Measurements from ENCODE around the gene PTEN. TPM values are rescaled to one million over a fixed set of nuclear protein-coding genes. Genes with fewer than 3 reads are reported as not detected.

Gene PTEN
- total RNA-seq, 1 donor from 2014 or later: 72.7 TPM

- no peak for TF ChIP-seq CTCF (IDR thresholded peaks at IDR 0.05; ENCODE audit: unreplicated experiment)
- H3K4me3 Mint-ChIP-seq: no peak overlapping the region
- H3K9me3 Mint-ChIP-seq: peaks cover 9% of the 10 kb centered on the region
- no peak for DNase-seq (ENCODE audit: low spot score in 2 of 2, unreplicated experiment in 2 of 2)
- no peak overlapping the region for H3K27ac Mint-ChIP-seq
- no peaks in the 10 kb centered on the region for H3K27me3 Mint-ChIP-seq (ENCODE audit: low read depth)
- H3K4me1 Mint-ChIP-seq: peaks cover 1% of the 10 kb centered on the region
- H3K36me3 Mint-ChIP-seq: peaks cover 31% of the 10 kb centered on the region
Measured at GRCh38 chr10:87952612-87953011, 89.2 kb downstream of the PTEN start.

GRCh38 chr10:87956055-87956454 is 92.6 kb downstream of the PTEN start:
- Mint-ChIP-seq H3K27ac (no peak overlapping the region), H3K4me1 (peaks cover 6% of the 10 kb centered on the region), H3K27me3 (ENCODE audit: low read depth) (no peaks in the 10 kb centered on the region), H3K9me3 (peaks cover 9% of the 10 kb centered on the region), H3K36me3 (peaks cover 42% of the 10 kb centered on the region), H3K4me3 (no peak overlapping the region)
- TF ChIP-seq CTCF (IDR thresholded peaks at IDR 0.05; ENCODE audit: unreplicated experiment): no peak
- no peak for DNase-seq (ENCODE audit: low spot score in 2 of 2, unreplicated experiment in 2 of 2)

- H3K9me3 Mint-ChIP-seq: peaks cover 9% of the 10 kb centered on the region
- no peaks in the 10 kb centered on the region for H3K27me3 Mint-ChIP-seq (ENCODE audit: low read depth)
- H3K36me3 Mint-ChIP-seq: peaks cover 39% of the 10 kb centered on the region
- no peak for DNase-seq (ENCODE audit: low spot score in 2 of 2, unreplicated experiment in 2 of 2)
- H3K4me1 Mint-ChIP-seq: peaks cover 13% of the 10 kb centered on the region
- TF ChIP-seq CTCF (IDR thresholded peaks at IDR 0.05; ENCODE audit: unreplicated experiment): no peak
- H3K4me3 Mint-ChIP-seq: no peak overlapping the region
- H3K27ac Mint-ChIP-seq: no peak overlapping the region
Measured at GRCh38 chr10:87957702-87958101, 94.3 kb downstream of the PTEN start.

GRCh38 chr10:87960230-87960629 is 96.8 kb downstream of the PTEN start:
- Mint-ChIP-seq H3K4me3 (no peak overlapping the region), H3K27me3 (ENCODE audit: low read depth) (no peaks in the 10 kb centered on the region), H3K9me3 (peaks cover 3% of the 10 kb centered on the region), H3K36me3 (peaks cover 37% of the 10 kb centered on the region), H3K27ac (no peak overlapping the region), H3K4me1 (peaks cover 11% of the 10 kb centered on the region)
- no peak for TF ChIP-seq CTCF (IDR thresholded peaks at IDR 0.05; ENCODE audit: unreplicated experiment)
- no peak for DNase-seq (ENCODE audit: low spot score in 2 of 2, unreplicated experiment in 2 of 2)

GRCh38 chr10:87961314-87961713 is 97.9 kb downstream of the PTEN start:
- no peaks in the 10 kb centered on the region for H3K9me3 Mint-ChIP-seq
- H3K27ac Mint-ChIP-seq: peak overlapping the region; percentile 77
- TF ChIP-seq CTCF (IDR thresholded peaks at IDR 0.05; ENCODE audit: unreplicated experiment): no peak
- no peak for DNase-seq (ENCODE audit: low spot score in 2 of 2, unreplicated experiment in 2 of 2)
- H3K4me1 Mint-ChIP-seq: peaks cover 11% of the 10 kb centered on the region
- peaks cover 32% of the 10 kb centered on the region for H3K36me3 Mint-ChIP-seq
- H3K4me3 Mint-ChIP-seq: no peak overlapping the region
- no peaks in the 10 kb centered on the region for H3K27me3 Mint-ChIP-seq (ENCODE audit: low read depth)

- no peak overlapping the region for H3K27ac Mint-ChIP-seq
- no peak overlapping the region for H3K4me3 Mint-ChIP-seq
- peaks cover 7% of the 10 kb centered on the region for H3K4me1 Mint-ChIP-seq
- no peak for TF ChIP-seq CTCF (IDR thresholded peaks at IDR 0.05; ENCODE audit: unreplicated experiment)
- peaks cover 19% of the 10 kb centered on the region for H3K36me3 Mint-ChIP-seq
- H3K27me3 Mint-ChIP-seq (ENCODE audit: low read depth): no peaks in the 10 kb centered on the region
- H3K9me3 Mint-ChIP-seq: no peaks in the 10 kb centered on the region
- no peak for DNase-seq (ENCODE audit: low spot score in 2 of 2, unreplicated experiment in 2 of 2)
Measured at GRCh38 chr10:87966459-87966858, 103.0 kb downstream of the PTEN start.

Data from mesothelial cell of epicardium (in vitro differentiated cells).